ENCODE measurements around the gene FAM20C.

DNA sequence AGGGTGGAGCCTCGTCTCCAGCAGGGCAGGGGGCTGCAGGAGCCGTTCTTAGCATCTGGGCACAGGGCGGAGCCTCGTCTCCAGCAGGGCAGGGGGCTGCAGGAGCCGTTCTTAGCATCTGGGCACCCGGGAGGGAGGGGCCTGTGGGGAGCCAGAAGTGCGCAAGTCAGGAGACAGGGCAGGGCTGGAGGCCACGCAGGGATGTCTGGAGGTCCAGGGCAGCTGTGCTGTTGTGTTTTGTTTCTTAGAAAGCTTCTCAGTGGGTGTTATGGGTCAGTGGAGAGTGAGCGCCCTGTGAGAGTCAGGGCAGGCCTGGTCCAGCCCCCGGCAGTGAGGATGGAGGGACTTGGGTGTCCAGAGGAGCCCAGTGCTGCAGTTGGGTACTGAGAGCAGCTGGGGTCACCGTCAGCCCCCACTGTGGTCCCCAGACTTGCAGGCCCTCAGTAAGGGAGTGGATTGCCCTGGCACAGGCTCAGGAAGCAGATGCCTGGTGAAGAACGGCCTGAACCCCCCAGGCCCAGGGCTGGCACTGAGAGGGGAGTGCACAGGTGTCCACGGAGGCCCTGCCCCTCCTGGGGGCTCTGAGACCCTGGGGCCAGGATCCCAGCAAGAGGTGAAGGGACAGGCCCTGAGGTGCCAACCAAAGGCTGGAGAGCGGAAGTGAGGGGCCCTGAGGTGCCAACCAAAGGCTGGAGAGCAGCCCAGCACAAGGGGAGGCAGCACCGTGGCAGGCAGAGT is 29.8 kb downstream of the FAM20C start:
- no peak for TF ChIP-seq POLR2A (IDR thresholded peaks at IDR 0.05)
- TF ChIP-seq, protein P1, sequence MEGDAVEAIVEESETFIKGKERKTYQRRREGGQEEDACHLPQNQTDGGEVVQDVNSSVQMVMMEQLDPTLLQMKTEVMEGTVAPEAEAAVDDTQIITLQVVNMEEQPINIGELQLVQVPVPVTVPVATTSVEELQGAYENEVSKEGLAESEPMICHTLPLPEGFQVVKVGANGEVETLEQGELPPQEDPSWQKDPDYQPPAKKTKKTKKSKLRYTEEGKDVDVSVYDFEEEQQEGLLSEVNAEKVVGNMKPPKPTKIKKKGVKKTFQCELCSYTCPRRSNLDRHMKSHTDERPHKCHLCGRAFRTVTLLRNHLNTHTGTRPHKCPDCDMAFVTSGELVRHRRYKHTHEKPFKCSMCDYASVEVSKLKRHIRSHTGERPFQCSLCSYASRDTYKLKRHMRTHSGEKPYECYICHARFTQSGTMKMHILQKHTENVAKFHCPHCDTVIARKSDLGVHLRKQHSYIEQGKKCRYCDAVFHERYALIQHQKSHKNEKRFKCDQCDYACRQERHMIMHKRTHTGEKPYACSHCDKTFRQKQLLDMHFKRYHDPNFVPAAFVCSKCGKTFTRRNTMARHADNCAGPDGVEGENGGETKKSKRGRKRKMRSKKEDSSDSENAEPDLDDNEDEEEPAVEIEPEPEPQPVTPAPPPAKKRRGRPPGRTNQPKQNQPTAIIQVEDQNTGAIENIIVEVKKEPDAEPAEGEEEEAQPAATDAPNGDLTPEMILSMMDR (IDR thresholded peaks at IDR 0.05): no peak

Data from gastroesophageal sphincter (tissue), 3 donors.